GM19467 (cell line): ENCODE measurements around the gene CENPO.
"Not testable (repeated sequence)": the region's sequence is repeated elsewhere in the genome, so short reads cannot be mapped to it uniquely, and the experiment has no call there.

ENCODE experiments used
- ATAC-seq: cut with Tn5 transposase; IDR thresholded peaks from one replicate; pipeline ENCODE4 v1.9.1; 2021; ENCODE audit warnings: mild to moderate bottlenecking, moderate library complexity; ENCODE audit not compliant: unreplicated experiment

The CENPO gene

DNA sequence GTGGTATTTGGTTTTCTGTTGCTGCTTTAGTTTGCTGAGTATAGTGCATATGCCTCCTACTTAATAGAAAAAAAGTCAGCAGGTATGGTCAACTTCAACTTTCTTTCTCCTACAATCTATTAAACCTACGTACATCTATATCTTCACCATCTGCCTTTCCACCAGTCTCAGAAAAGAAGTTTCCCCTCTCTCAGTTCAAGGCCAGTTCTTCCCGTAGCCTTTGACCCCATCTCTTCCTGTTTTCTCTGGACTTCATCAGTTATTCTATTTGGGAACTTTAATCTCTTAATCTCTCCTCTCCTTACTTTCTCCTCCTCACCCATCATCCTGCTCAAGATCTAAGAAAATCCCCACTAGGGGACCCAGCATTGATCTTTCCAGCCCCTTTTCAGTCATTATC lies 5.7 kb upstream of the CENPO start:
- ATAC-seq: no peak

DNA sequence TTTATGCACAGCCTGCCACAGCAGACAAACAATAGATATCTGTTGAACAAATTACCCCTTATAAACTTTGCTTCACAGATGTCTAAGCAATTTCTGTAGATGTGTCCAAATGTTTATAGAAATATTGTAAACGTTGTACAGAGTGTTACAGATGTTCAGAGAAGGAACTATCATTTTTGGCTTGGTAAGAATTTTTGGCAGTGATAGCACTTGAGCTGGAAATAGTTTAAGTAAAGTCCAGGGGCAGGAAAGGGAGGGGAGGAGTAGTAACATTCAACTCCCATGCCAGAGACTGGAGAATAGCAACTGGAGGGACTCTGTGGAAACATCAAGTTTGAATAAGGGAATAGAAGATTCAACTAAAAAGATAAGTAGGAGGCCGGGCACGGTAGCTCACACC lies 4.4 kb upstream of the CENPO start:
- ATAC-seq: no peak

DNA sequence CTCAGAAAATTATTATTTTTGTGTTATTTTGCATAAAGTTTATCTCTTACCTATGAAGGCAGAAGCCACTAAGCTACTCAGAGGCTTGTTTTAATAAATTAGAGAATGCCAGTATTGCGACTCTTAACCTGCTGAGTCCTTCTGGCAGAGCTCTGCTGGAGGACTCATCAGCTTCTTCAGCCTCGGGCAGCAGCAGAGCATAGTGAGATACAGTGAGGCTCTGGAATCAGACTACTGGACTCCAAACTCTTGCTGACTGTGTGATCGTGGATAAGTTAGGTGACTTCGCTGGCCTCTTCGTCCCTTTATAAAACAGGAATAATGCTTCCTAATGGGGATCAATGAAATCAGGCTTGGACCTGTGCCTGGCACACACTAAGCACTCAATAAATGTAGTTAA lies 1.8 kb upstream of the CENPO start:
- ATAC-seq: no peak

DNA sequence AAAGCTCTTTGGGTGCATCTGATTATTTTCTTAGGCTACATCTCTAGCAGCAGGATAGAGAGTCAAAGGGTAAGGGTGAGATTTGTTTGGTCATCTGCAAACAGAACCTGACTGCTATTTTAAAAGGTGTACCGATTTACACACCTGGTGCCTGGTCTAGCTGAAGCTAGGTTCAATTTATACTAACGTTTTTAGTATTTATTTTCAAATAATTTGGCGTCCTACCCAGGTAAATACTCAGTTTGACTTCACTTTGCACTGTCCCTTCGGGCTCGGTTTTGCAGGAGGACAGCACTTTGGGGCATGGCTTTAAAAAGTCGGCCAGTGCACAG lies 717 bp upstream of the CENPO start:
- no peak for ATAC-seq

DNA sequence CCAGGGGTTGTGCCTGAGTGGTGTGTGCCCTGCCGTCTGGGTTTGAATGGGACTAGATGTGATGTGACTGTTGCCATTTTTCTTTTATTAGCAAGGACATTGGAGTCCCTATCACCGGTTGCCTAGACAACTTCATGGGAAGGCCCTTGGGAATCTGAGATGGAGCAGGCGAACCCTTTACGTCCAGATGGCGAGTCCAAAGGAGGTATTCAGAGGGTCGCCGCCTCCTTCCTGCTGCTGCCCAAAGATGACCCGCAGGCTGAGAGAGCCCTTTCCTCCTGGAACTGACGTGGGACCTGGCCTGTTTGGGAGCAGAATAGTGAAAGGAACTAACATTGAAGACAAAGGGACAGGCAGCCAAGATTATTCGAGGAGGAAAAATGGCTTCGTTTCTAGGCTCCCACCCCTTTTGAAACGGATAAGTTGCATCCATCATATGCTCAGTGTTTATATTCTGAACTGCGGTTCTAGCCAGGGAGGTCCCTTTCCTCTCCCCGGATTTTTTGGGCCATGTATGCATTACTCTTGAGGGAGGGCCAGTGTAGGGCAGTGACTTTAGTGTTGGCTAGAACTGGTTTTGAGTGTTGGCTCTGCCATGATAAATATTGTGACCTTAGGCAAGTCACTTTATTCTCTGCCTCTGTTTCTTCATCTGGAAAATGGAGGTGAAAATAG lies 673 bp downstream of the CENPO start:
- no peak for ATAC-seq

DNA sequence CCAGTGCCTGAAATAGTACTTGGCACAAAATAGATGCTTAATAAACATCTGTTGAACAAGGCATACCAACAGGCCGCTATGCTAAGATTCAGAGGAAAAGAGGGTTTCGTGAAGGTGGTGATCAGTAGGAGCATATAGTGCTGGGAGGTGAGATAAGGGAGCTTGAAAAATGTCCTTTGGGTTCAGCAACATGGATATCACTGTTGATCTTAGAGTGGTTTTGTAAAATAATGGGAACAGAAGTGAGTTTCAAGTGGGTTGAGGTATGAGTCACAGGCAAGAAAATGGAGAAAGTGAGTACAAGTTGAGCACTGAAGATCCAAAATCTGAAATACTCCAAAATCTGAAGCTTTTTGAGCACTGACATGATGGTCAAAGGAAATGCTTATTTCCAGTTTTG lies 4.4 kb downstream of the CENPO start:
- ATAC-seq: no peak

DNA sequence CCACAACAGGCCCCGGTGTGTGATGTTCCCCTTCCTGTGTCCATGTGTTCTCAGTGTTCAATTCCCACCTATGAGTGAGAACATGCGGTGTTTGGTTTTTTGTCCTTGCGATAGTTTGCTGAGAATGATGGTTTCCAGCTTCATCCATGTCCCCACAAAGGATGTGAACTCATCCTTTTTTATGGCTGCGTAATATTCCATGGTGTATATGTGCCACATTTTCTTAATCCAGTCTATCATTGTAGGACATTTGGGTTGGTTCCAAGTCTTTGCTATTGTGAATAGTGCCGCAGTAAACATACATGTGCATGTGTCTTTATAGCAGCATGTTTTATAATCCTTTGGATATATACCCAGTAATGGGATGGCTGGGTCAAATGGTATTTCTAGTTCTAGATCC lies 7.3 kb downstream of the CENPO start:
- ATAC-seq: not testable (repeated sequence)

DNA sequence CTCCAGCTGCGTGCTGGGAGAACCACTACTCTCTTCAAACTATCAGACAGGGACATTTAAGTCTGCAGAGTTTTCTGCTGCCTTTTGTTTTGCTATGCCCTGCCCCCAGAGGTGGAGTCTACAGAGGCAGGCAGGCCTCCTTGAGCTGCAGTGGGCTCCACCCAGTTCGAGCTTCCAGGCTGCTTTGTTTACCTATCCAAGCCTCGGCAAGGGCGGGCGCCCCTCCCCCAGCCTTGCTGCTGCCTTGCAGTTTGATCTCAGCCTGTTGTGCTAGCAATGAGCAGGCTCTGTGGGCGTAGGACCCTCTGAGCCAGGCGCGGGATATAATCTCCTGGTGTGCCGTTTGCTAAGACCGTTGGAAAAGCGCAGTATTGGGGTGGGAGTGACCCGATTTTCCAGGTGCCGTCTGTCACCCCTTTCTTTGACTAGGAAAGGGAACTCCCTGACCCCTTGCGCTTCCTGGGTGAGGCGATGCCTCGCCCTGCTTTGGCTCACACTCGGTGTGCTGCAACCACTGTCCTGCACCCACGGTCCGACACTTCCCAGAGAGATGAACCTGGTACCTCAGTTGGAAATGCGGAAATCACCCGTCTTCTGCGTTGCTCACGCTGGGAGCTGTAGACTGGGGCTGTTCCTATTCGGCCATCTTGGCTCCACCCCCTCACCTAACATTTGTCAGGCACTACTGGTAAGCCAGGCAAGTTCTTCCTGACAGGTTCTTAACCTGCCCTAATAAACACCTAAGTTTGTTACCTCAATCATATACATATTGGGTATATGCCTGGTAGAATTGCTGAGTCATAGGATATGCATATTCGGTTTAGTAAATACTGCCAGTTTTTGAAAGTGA lies 12.8 kb downstream of the CENPO start:
- ATAC-seq: not testable (repeated sequence)

DNA sequence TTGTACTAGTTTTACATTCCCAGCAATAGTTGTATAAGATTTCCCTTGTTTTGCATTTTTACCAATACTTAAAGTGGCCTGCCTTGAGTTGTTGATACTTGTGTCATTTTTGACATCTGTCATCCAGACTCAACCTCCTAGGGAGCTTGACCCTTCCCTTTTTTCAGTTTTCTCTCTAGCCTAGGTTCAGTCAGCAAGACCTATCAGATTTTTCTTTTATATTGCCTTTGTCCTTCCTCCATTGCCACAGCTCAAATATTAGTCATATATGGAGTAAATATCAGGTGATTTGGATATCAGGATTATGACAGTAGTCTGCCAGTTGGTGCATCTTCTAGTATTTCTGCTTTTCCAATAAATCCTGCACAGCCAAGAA lies 13.4 kb downstream of the CENPO start:
- ATAC-seq: no peak

DNA sequence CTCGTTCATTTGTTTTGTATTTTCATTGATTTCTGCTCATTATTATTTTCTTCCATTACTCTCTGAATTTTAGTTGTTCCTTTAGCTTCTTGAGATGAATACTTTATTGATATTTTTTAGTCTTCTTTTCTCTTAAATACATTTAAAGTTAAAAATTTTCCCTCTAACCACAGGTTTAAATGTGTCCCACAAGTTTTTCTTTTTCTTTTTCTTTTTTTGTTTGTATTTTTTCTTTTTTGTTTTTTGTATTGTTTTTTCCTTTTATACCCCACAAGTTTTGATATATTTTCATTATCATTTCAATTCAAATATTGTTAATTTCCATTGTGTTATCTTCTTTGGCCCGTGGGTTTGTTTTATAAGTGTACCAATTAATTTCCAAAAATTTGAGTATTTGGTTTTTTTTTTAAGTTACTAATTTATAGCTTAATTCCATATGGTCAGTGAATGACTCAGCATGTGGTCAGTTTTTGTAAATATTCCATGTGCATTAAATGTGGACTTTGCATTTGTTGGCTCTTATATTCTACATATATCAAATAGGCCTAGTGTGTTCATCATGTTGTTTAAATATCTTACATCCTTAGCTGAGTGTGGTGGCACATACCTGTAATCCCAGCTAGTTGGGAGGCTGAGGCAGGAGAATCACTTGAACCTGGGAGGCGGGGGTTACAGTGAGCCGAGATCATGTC lies 16.2 kb downstream of the CENPO start:
- no peak for ATAC-seq

DNA sequence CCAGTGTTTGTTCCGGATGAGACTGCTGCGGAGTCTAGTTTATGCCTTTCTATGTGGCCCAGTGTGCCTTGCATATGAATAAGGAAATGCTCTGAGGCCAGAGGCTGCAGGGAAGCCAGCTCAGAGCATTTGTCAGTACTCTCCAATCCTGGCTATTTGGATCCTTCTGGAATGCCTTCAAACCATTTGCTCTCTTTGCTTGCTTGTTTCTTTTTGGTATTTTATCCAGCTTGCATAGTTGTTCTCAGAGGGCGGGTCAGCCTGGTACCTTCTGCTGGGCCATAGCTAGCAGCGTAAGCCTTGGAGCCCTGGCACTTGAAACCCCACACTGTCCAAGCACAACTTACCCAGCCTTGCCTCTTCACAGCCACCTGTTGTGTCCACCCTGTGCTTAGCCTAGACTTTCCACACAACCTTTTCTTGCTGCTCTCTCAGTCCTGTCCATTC lies 20.5 kb downstream of the CENPO start:
- no peak for ATAC-seq

DNA sequence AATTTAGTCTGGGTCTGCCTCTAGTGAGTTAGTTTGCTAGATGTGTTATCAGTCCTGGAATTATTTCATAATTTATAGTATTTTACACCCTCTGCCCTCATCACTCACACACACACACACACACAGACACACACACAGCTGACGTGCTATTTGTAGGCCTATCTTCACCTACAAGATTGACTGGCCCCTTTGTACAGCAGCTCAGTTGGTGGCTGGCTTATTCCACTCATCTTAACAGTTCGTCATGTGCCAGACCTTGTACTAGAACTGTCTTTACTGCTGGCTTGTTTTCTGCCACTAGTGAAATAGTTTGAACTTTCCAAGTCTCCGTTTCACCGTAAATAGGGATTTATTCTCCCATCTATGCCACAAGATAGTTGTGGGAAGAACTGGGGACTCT lies 21.3 kb downstream of the CENPO start:
- ATAC-seq: no peak

DNA sequence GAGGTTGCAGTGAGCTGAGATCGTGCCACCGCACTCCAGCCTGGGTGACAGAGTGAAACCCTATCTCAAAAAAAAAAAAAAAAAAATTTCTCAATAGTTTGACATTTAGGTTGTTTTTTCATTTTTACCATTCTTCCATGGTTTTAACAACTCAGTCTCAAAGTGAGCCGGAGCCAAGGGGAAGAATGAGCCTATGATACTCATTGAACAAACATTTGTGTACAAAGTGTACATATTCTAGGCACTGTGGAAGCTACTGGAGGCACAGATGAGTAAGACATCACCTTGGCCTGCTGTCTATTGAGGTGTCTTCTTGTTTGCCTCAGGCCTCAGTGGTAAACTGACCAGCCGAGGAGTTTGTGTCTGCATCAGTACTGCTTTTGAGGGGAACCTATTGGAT lies 21.9 kb downstream of the CENPO start:
- no peak for ATAC-seq

DNA sequence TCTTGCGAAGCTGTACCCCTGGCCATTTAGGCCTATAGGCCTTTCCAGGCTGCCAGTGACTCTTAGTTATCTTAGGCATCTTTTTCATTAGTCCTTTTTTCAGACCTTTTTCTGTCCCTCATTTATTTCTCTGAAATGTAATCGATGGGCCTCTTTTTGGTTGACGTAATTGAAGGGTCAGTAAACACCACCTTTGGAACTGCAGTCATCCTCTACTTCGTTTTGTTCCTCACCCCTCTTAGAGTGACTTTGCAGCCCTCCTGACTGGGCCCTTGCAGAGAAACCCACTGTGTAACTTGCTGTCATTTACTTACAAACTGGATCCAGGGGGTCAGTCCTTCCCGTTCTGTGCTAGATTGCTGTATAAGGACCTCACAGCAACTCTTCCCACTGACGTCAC lies 23.2 kb downstream of the CENPO start:
- no peak for ATAC-seq

DNA sequence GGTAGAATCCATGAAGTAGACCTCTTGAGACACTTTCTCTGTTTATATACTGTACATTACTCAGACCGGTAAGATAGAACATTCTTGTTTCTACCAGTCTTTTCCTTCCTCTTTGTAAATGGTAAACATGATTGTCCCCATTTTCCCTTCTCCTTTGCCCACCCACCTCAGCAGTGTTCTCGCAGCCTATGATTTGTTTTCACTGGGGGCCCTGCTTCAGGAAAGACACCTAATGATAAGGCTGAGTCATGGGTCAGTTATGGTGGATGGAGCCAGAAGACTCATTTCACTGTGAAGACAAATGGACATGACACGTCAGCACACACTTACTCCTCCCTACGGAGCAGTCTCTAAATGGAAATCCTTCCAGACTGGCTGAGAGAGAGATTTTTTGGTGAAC lies 23.7 kb downstream of the CENPO start:
- ATAC-seq: no peak

DNA sequence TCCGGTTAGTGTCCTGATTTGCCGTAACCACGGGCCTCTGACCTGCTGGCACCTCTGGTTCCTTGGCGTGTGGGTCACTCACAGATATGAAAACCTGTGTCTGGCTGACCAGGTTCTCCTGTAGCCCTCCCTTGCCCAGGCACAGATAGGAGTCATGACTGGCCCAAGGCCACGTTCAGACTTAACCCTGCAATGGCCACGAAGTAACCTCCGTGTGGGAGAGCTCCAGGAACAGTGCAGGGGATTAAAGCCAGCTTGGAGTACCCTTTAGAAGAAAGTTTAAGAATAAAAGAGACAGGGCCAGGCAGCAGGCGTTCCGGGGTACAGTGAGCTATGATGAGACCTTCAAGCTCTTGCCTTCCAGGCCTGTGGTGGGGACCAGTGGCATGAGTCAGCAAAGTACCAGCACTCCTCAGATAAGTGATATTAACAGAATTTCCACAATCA lies 25.5 kb downstream of the CENPO start:
- ATAC-seq: no peak

DNA sequence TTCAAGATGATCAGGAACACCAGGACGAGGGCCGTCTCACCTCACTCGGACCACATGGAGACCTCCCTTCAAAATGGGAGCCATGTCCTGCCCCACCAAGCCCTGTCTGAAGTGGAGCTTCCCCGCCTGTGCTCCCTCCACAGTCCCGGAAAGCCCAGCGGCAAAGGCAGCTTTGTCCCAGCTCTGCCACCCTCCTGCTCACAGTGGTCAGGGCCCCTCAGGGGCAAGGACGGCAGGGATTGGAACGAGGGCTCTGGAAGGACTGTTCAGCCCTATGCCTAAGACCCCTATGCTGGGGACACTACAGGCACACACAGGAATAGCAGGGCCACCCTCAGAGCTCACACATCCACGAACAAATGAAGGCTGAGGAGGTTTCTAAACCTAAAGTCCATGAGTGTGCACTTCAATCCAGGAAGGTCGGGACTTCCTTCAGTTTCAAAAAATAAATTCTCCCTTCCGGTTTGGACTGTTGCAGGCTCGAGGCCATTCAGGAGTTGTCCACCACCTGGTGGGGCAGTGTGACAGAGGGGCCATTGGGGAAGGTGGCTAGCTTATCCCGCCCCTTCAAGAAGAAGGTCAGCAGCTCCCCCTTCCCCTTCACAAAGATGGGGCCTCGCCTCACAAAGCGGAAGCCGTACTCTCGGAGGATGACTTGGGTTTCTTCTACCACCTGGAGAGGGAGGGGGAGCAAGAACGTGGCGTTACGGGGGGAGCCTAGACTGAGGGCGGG lies 26.4 kb downstream of the CENPO start:
- no peak for ATAC-seq

DNA sequence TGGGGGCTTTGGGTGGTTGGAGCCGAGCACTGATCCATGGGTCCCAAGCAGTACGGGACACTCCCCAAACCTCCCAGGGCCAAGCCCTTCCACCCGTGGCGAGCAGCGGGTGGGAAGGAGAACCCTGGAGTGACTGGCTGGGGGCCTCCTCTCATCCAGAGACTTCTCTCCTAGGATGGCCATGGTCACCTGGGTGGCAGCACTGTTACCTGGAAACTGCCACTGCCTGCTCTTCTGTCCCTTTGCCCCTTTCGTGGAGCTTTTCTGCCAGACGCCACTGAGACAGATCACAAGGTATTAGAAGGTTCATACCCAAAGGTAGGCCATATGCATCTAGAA lies 26.9 kb downstream of the CENPO start:
- ATAC-seq: no peak

DNA sequence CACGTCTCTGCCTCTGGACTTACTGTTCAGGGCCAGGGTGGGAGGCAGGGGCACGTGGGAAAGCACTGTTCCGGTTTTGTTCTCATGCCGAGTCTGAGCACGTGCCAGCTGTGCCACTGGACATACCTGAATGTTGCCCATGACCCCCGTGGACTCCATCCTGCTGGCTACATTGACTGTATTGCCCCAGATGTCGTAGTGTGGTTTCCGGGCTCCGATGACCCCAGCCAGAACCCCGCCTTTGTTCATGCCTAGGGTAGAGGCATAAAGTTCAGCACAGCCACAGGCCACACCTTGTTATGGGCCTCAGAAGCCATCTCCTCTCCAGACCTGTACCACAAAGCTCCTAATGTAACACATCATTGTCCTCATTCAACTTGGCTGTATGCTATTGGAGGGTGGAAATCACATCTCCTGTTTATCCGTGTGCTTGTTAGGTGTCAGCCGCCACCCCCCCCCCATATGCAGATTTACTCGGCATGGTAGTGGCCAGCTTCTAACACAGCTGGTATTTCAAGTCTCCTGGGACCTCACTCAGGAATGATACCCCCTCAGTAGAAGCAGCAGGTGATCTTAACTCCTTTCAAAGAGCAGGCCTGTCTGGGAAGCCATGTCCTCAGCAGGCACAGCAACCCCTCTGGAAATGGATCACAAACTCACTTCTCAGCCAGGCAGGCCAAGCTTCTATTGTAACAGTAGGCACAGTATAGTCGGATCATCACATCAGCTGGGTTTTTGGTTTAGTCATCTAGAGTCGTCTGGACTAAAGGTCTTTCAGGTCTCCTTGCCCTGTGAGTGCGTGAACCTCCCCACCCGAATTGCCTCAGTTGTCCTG lies 27.6 kb downstream of the CENPO start:
- no peak for ATAC-seq

DNA sequence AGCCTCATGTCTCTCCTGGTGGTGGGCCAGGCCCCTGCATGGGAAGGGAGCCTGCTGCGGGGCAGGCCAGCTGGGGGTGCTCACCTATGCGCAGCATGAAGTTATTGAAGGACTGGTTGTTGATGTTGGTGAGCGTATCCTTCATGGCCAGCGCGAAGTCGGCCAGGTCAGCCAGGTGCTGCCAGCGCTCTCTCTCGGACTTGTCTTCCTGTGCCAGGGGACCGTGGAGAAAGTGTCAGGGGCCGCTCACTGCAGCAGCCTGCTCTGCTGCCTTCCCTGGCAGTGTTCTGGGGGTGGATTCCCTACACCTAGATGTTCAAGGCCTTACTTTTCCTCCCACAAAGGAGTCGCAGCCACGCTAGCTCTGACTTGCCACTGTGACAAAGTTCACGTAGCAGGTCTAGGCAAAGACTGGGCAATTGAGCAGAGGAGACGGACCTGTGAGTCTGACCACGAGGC lies 28.2 kb downstream of the CENPO start:
- ATAC-seq: no peak
